HepG2 (cell line): ENCODE results near the gene CTNNA2. TPM values are rescaled to one million over a fixed set of nuclear protein-coding genes. Genes with fewer than 3 reads are reported as not detected.
A peak's percentile ranks its signal among the peaks of the same experiment; 100 is the strongest.

Experiments used
- ATAC-seq: fragments of 200-7000 bp; cut with Tn5 transposase; 3 replicates; pipeline ENCODE4 v1.9.1; 2020; ENCODE audit warnings: mild to moderate bottlenecking, moderate library complexity
- BruUV-seq: library from RNA; stranded (reverse); fragments of 400-500 nt; replicated peaks from 2 replicates; lab custom pipeline; 2021; lab: Mats Ljungman, UMichigan
- CTCF ChIA-PET: fragments of 300-600 bp; formaldehyde crosslinking; extraction: SDS; loops from one replicate; lab custom pipeline; 2021; ENCODE audit warnings: low total read pairs, inconsistent platforms, low intra/inter-chr PET ratio; lab: Yijun Ruan, JAX
- POLR2A ChIA-PET: fragments of 350-600 bp; sonication (Branson Sonifier 250); formaldehyde crosslinking; loops from one replicate; lab custom pipeline; 2020; ENCODE audit warnings: antibody characterized with exemption, inconsistent platforms; lab: Yijun Ruan, JAX
- DNase-seq: peaks from one replicate; pipeline ENCODE4 v3.0.0-alpha.2; 2015; ENCODE audit warnings: low spot score
- FAIRE-seq: peaks from 3 replicates; lab custom pipeline; 2011; peaks lifted over from hg19 to GRCh38; lab: Jason Lieb, UNC
- H2AFZ ChIP-seq: one replicate; pipeline ENCODE4 v1.6.1; 2011; ENCODE audit warnings: low read length, inconsistent platforms
- H3K27ac ChIP-seq: fragments of 300-600 bp; 3 replicates; pipeline ENCODE4 v1.8.0; 2011; ENCODE audit warnings: mixed run types, mild to moderate bottlenecking, mixed read lengths, low read length, inconsistent platforms; ENCODE audit not compliant: insufficient read depth; ENCODE audit errors: extremely low read length
- H3K27me3 ChIP-seq, 2 experiments: fragments of 200-600 bp in 1 of 2; 2 replicates in 1 of 2; 3 replicates in 1 of 2; pipeline versions ENCODE4 v1.6.0 to v1.8.0; 2011; ENCODE audit warnings: low read length in 2 of 2, mild to moderate bottlenecking in 2 of 2, moderate library complexity in 2 of 2, inconsistent platforms in 1 of 2; ENCODE audit not compliant: insufficient read depth in 2 of 2, control insufficient read depth in 1 of 2
- H3K36me3 ChIP-seq, 2 experiments: fragments of 200-600 bp in 1 of 2; replicated peaks in 1 of 2; 2 replicates in 1 of 2; 3 replicates in 1 of 2; pipeline versions ENCODE4 v1.5.1 to v1.8.0; 2011; ENCODE audit warnings: low read length in 2 of 2, inconsistent platforms in 1 of 2; ENCODE audit not compliant: insufficient read depth in 2 of 2, control insufficient read depth in 1 of 2
- H3K4me1 ChIP-seq: 2 replicates; pipeline ENCODE4 v1.5.1; 2012; ENCODE audit warnings: low read length, inconsistent platforms; ENCODE audit not compliant: insufficient read depth
- H3K4me2 ChIP-seq: 2 replicates; pipeline ENCODE4 v1.6.0; 2011; ENCODE audit warnings: low read depth, low read length, inconsistent platforms
- H3K4me3 ChIP-seq, 3 experiments: fragments of 200-600 bp in 1 of 3; sonication (generic), shearing (Covaris generic) in 1 of 3; replicated peaks in 1 of 3; 2 replicates each; pipeline ENCODE4 v1.5.1; 2011 to 2016; ENCODE audit warnings: low read length in 3 of 3, inconsistent platforms in 2 of 3, low read depth in 2 of 3, mild to moderate bottlenecking in 2 of 3, control low read depth in 1 of 3, mixed read lengths in 1 of 3; ENCODE audit not compliant: insufficient read depth in 1 of 3
- H3K79me2 ChIP-seq: one replicate; pipeline ENCODE4 v1.6.1; 2011; ENCODE audit warnings: low read length, inconsistent platforms; ENCODE audit not compliant: insufficient read depth
- H3K9ac ChIP-seq: 2 replicates; pipeline ENCODE4 v1.6.0; 2011; ENCODE audit warnings: mild to moderate bottlenecking, low read depth, low read length, inconsistent platforms; ENCODE audit not compliant: insufficient read depth
- H3K9me3 ChIP-seq: 2 replicates; pipeline ENCODE4 v1.5.1; 2012; ENCODE audit warnings: mild to moderate bottlenecking, low read length
- H4K20me1 ChIP-seq: 2 replicates; pipeline ENCODE4 v1.6.0; 2011; ENCODE audit warnings: inconsistent platforms, mild to moderate bottlenecking, low read length, moderate library complexity; ENCODE audit not compliant: insufficient read depth
- DRAP1 ChIP-seq: IDR thresholded peaks from 2 replicates; pipeline ENCODE4 v1.6.1; 2016; ENCODE audit warnings: missing genetic modification reagents, missing compliant biosample characterization
- FOXP1 ChIP-seq, 2 experiments: fragments of 450-650 bp in 1 of 2; IDR thresholded peaks; 2 replicates each; pipeline ENCODE4 v1.6.1; 2017 to 2018; ENCODE audit warnings: antibody characterized with exemption in 1 of 2
- GFI1 ChIP-seq: sonication (generic); formaldehyde crosslinking; IDR thresholded peaks from 2 replicates; pipeline ENCODE4 v1.5.0; 2020; ENCODE audit warnings: missing genetic modification reagents, mild to moderate bottlenecking, borderline replicate concordance
- HMGXB4 ChIP-seq, 2 experiments: sonication (generic) in 1 of 2; formaldehyde crosslinking in 1 of 2; IDR thresholded peaks; 2 replicates each; pipeline versions ENCODE4 v1.4.0 to v1.6.1; 2018 to 2020; ENCODE audit warnings: missing genetic modification reagents in 2 of 2, borderline replicate concordance in 1 of 2, low read depth in 1 of 2, mild to moderate bottlenecking in 1 of 2, missing biosample characterization in 1 of 2
- HNF4A ChIP-seq: sonication (generic); formaldehyde crosslinking; IDR thresholded peaks from 2 replicates; pipeline ENCODE4 v1.4.0; 2020; ENCODE audit warnings: missing genetic modification reagents
- PAXIP1 ChIP-seq: sonication (generic); formaldehyde crosslinking; conservative IDR thresholded peaks from 2 replicates; pipeline ENCODE4 v1.4.0; 2020; ENCODE audit warnings: mild to moderate bottlenecking, missing genetic modification reagents, moderate library complexity
- PHF21A ChIP-seq: sonication (generic); formaldehyde crosslinking; IDR thresholded peaks from 2 replicates; pipeline ENCODE4 v1.5.0; 2020; ENCODE audit warnings: mild to moderate bottlenecking, missing genetic modification reagents
- ZBTB39 ChIP-seq: sonication (generic); formaldehyde crosslinking; IDR thresholded peaks from 2 replicates; pipeline ENCODE4 v1.5.0; 2020; ENCODE audit warnings: missing genetic modification reagents
- ZNF652 ChIP-seq: IDR thresholded peaks from 2 replicates; pipeline ENCODE4 v1.6.1; 2016; ENCODE audit warnings: low read depth, borderline replicate concordance
- WGBS: methylation state at CpG from one replicate; pipeline ENCODE4 v1.1.6; 2017; ENCODE audit warnings: low lambda C conversion rate; 5-methylcytosine and 5-hydroxymethylcytosine counted together
- in situ Hi-C: cut with HindIII; loops from 2 replicates; pipeline ENCODE4 v1.10.0; 2017; ENCODE audit warnings: low pct_unique_long_range_greater_than_20kb; ENCODE audit not compliant: extremely low pct_ligation_motif_present
- intact Hi-C: fragments of 100-400 bp; cut with micrococcal nuclease; formaldehyde crosslinking; loops from one replicate; pipeline ENCODE4 v1.10.0; 2022; ENCODE audit not compliant: unreplicated experiment
- polyA plus RNA-seq, 8 experiments: library from polyadenylated mRNA; depleted of rRNA in 3 of 8; stranded (reverse) in 7 of 8; unstranded in 1 of 8; fragments of >200 nt; fragmentation: Illumina TruSeq in 4 of 8; extraction: Trizol in 4 of 8; gene quantifications; 2 replicates each; pipeline versions ENCODE4 v1.2.1 to v1.2.3, GENCODE V29; 2011 to 2016; ENCODE audit warnings: low read depth in 4 of 8, missing spikeins in 1 of 8, mixed read lengths in 1 of 8; ENCODE audit not compliant: insufficient read depth in 1 of 8
- total RNA-seq, 5 experiments: library from RNA; depleted of rRNA; stranded (reverse); fragments of >200 nt; fragmentation: Illumina TruSeq; extraction: Trizol; gene quantifications; 2 replicates each; pipeline ENCODE4 v1.2.3, GENCODE V29; 2016; ENCODE audit warnings: low read depth in 1 of 5

CTNNA2 gene
- total and polyA plus RNA-seq, 2 of the 13 experiments (the other 11 are each of a cell fraction or from before 2014, with no cell fraction given), result not detected

GRCh38 chr2:79630972-79631557 lies 118.2 kb downstream of the CTNNA2 start:
- H4K20me1 ChIP-seq, result no peaks in the 10 kb centered on the region
- H3K4me3 ChIP-seq, result no peak overlapping the region
- ChIA-PET POLR2A (no interaction called here), CTCF (no interaction called here)
- 6% methylated on average over 7 of the region's 7 CpGs for WGBS
- H3K27ac ChIP-seq, result no peak overlapping the region
- no peaks in the 10 kb centered on the region for H3K9me3 ChIP-seq
- H3K36me3 ChIP-seq, result no peaks in the 10 kb centered on the region
- no peaks in the 10 kb centered on the region for H3K79me2 ChIP-seq
- no peak overlapping the region for H3K4me2 ChIP-seq
- no peaks in the 10 kb centered on the region for H3K27me3 ChIP-seq
- peak; percentile 36 for FAIRE-seq
- in situ Hi-C loops (no loop called here), intact Hi-C loops (no loop called here)
- H3K4me1 ChIP-seq, result peaks cover 11% of the 10 kb centered on the region
- H3K9ac ChIP-seq, result no peak overlapping the region
- H2AFZ ChIP-seq, result no peak overlapping the region
- ATAC-seq, result peak; percentile 93
- TF ChIP-seq ZNF652 (CRISPR knock-in tag) (no peak), HMGXB4 (CRISPR knock-in tag; IDR thresholded peaks at IDR 0.05; ENCODE audit: borderline replicate concordance in 1 of 2, low read depth in 1 of 2) (no peak), PAXIP1 (CRISPR knock-in tag) (peak; percentile 45; the same call in 1 of the 2 replicates), GFI1 (CRISPR knock-in tag) (0 out of 2 replicates have a peak, but pooled peaks have one; percentile 43), PHF21A (0 out of 2 replicates have a peak, but pooled peaks have one; percentile 23), ZBTB39 (CRISPR knock-in tag) (peak; percentile 87), HNF4A (CRISPR knock-in tag) (peak; percentile 36; the same call in 1 of the 2 replicates), DRAP1 (CRISPR knock-in tag) (no peak), FOXP1 (IDR thresholded peaks at IDR 0.05) (no peak), FOXP1 (CRISPR knock-in tag; IDR thresholded peaks at IDR 0.05) (peak; percentile 31; the same call in 1 of the 2 replicates)
- no TSS peak for BruUV-seq
- peak; percentile 28 for DNase-seq
